A673 (cell line): ENCODE results near the gene CEP57L1.

Source experiments
- EZH2 ChIP-seq: fragments of 200-600 bp; sonication (generic); IDR thresholded peaks from 2 replicates; pipeline ENCODE4 v1.6.1; 2017; ENCODE audit warnings: borderline replicate concordance, low read depth, mild to moderate bottlenecking, mixed read lengths, antibody characterized with exemption, low read length; ENCODE audit not compliant: poor library complexity, severe bottlenecking
- TF ChIP-seq, protein P1 (sequence below): fragments of 300-800, 200-600 bp; sonication (generic); conservative IDR thresholded peaks from 2 replicates; pipeline ENCODE4 v1.5.1; 2017; ENCODE audit warnings: low read depth, mild to moderate bottlenecking, antibody characterized with exemption, low read length, moderate library complexity, mixed read lengths

DNA sequence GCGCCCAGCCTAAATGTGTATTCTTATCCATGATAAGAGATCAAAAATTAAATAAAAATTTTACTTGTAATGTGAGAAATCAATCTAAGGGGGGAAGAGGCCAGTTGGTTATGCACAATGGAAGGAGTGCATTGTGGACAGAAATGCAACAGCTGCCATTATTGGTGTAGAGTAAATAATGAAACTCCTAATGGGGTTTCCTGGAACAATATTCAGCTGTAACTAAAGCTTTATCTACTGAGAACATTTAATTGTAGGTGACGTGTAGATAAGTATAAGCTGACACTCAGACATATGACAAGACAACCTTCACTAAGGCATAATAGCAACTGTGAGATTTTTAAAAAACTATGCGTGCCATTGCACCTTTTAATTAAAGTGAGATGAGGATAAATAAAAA lies 71.4 kb downstream of the CEP57L1 start:
- TF ChIP-seq, protein P1, sequence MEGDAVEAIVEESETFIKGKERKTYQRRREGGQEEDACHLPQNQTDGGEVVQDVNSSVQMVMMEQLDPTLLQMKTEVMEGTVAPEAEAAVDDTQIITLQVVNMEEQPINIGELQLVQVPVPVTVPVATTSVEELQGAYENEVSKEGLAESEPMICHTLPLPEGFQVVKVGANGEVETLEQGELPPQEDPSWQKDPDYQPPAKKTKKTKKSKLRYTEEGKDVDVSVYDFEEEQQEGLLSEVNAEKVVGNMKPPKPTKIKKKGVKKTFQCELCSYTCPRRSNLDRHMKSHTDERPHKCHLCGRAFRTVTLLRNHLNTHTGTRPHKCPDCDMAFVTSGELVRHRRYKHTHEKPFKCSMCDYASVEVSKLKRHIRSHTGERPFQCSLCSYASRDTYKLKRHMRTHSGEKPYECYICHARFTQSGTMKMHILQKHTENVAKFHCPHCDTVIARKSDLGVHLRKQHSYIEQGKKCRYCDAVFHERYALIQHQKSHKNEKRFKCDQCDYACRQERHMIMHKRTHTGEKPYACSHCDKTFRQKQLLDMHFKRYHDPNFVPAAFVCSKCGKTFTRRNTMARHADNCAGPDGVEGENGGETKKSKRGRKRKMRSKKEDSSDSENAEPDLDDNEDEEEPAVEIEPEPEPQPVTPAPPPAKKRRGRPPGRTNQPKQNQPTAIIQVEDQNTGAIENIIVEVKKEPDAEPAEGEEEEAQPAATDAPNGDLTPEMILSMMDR, result no peak
- no peak for TF ChIP-seq EZH2
